ENCODE results near the gene GPRIN3. TPM values are rescaled to one million over a fixed set of nuclear protein-coding genes. Genes with fewer than 3 reads are reported as not detected.
"Not testable (repeated sequence)": the region's sequence is repeated elsewhere in the genome, so short reads cannot be mapped to it uniquely, and the experiment has no call there.

GPRIN3 gene
- total RNA-seq, 3 donors from 2014 or later, result 3.3 to 13.2 (median 4.0) TPM

- Histone ChIP-seq H3K9me3 (no peaks in the 10 kb centered on the region), H3K27ac (no peak overlapping the region), H3K4me3 (no peak overlapping the region), H3K4me1 (no peaks in the 10 kb centered on the region), H3K36me3 (no peaks in the 10 kb centered on the region), H3K27me3 (no peaks in the 10 kb centered on the region)
- no peak for DNase-seq (ENCODE audit: low spot score in 2 of 2)
- intact Hi-C loops (cut with DNase I; ENCODE audit: low total_unique reads), result no loop called here
- no peak for TF ChIP-seq CTCF (IDR thresholded peaks at IDR 0.05)
Observed at GRCh38 chr4:89316211-89316610, 8.6 kb upstream of the GPRIN3 start.

- Histone ChIP-seq H3K27ac (no peak overlapping the region), H3K4me3 (no peak overlapping the region), H3K9me3 (no peaks in the 10 kb centered on the region), H3K36me3 (no peaks in the 10 kb centered on the region), H3K27me3 (no peaks in the 10 kb centered on the region), H3K4me1 (no peaks in the 10 kb centered on the region)
- no peak for TF ChIP-seq POLR2AphosphoS5 (IDR thresholded peaks at IDR 0.05)
- no peak for TF ChIP-seq POLR2A (IDR thresholded peaks at IDR 0.05)
- no peak for TF ChIP-seq CTCF (IDR thresholded peaks at IDR 0.05)
- intact Hi-C loops (cut with DNase I; ENCODE audit: low total_unique reads), result no loop called here
- no peak for DNase-seq (ENCODE audit: low spot score in 2 of 2)
Observed at GRCh38 chr4:89314291-89314690, 6.7 kb upstream of the GPRIN3 start.

- no peak for DNase-seq (ENCODE audit: low spot score in 2 of 2)
- H3K9me3 ChIP-seq, result no peaks in the 10 kb centered on the region
- no peaks in the 10 kb centered on the region for H3K27me3 ChIP-seq
- intact Hi-C loops (cut with DNase I; ENCODE audit: low total_unique reads), result no loop called here
- H3K36me3 ChIP-seq, result no peaks in the 10 kb centered on the region
- TF ChIP-seq POLR2A (IDR thresholded peaks at IDR 0.05) (no peak), POLR2AphosphoS5 (IDR thresholded peaks at IDR 0.05) (no peak), CTCF (IDR thresholded peaks at IDR 0.05) (no peak)
- H3K4me3 ChIP-seq, result no peak overlapping the region
- no peak overlapping the region for H3K27ac ChIP-seq
- H3K4me1 ChIP-seq, result no peaks in the 10 kb centered on the region
Observed at GRCh38 chr4:89312066-89312465, 4.5 kb upstream of the GPRIN3 start.

GRCh38 chr4:89311433-89311832 is 3.8 kb upstream of the GPRIN3 start:
- TF ChIP-seq POLR2AphosphoS5 (IDR thresholded peaks at IDR 0.05), result no peak
- no peak for TF ChIP-seq CTCF (IDR thresholded peaks at IDR 0.05)
- TF ChIP-seq POLR2A (IDR thresholded peaks at IDR 0.05), result no peak
- DNase-seq (ENCODE audit: low spot score in 2 of 2), result no peak
- no peaks in the 10 kb centered on the region for H3K9me3 ChIP-seq
- H3K27me3 ChIP-seq, result no peaks in the 10 kb centered on the region
- no peak overlapping the region for H3K4me3 ChIP-seq
- no peak overlapping the region for H3K27ac ChIP-seq
- no peaks in the 10 kb centered on the region for H3K4me1 ChIP-seq
- intact Hi-C loops (cut with DNase I; ENCODE audit: low total_unique reads), result no loop called here
- no peaks in the 10 kb centered on the region for H3K36me3 ChIP-seq

GRCh38 chr4:89309154-89309553 is 1.6 kb upstream of the GPRIN3 start:
- intact Hi-C loops (cut with DNase I; ENCODE audit: low total_unique reads); H3K4me1 ChIP-seq; H3K27ac ChIP-seq; H3K36me3 ChIP-seq; H3K9me3 ChIP-seq; H3K4me3 ChIP-seq; H3K27me3 ChIP-seq; DNase-seq (ENCODE audit: low spot score in 2 of 2): not testable (repeated sequence)

- intact Hi-C loops (cut with DNase I; ENCODE audit: low total_unique reads), result no loop called here
- H3K4me3 ChIP-seq, result peak overlapping the region; percentile 47 to 83 (median 57)
- no peak for DNase-seq (ENCODE audit: low spot score in 2 of 2)
- TF ChIP-seq POLR2AphosphoS5 (IDR thresholded peaks at IDR 0.05), result no peak
- no peak for TF ChIP-seq POLR2A (IDR thresholded peaks at IDR 0.05)
- no peak for TF ChIP-seq CTCF (IDR thresholded peaks at IDR 0.05)
- H3K27ac ChIP-seq, result peak overlapping the region in 1 of 2 donors; percentile 50
- no peaks in the 10 kb centered on the region for H3K4me1 ChIP-seq
- no peaks in the 10 kb centered on the region for H3K9me3 ChIP-seq
- no peaks in the 10 kb centered on the region for H3K36me3 ChIP-seq
- H3K27me3 ChIP-seq, result no peaks in the 10 kb centered on the region
Observed at GRCh38 chr4:89308161-89308500, 531 bp upstream of the GPRIN3 start.
